ENCODE data around the gene CCDC185.

DNA sequence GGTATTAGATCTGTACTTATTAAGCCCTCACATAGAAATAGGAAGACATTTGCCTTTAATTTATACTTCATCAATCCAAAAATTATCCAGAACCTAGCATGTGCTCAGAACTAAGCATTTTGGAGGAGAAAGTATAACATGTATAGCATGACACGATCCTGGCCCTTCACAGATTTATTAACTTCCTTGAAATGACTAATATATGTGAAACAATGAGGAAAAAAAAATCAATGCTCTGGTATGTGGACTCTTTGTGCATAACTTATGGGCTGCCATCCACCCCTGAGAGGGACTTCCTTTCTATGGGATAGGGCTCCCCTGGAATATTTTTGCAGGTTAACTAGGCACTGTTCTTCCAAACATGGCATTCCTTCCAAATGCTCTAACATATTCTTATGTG, 36.6 kb downstream of the CCDC185 start:
- TF ChIP-seq, protein P1, sequence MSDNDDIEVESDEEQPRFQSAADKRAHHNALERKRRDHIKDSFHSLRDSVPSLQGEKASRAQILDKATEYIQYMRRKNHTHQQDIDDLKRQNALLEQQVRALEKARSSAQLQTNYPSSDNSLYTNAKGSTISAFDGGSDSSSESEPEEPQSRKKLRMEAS (IDR thresholded peaks at IDR 0.05): no peak
- no peak for TF ChIP-seq EP300 (IDR thresholded peaks at IDR 0.05; ENCODE audit: borderline replicate concordance)
- no peak for TF ChIP-seq TAF1 (IDR thresholded peaks at IDR 0.05; ENCODE audit: low read depth)
- no peak for TF ChIP-seq CREB1 (IDR thresholded peaks at IDR 0.05; ENCODE audit: low read depth)
